GM23338 (cell line): ENCODE measurements around the gene CALCR. TPM values are rescaled to one million over a fixed set of nuclear protein-coding genes. Genes with fewer than 3 reads are reported as not detected.

ENCODE experiments used
- ATAC-seq: fragments of 200-7000 bp; cut with Tn5 transposase; 3 replicates; pipeline ENCODE4 v1.9.1; 2020
- DNase-seq: peaks from one replicate; pipeline ENCODE4 v3.0.0-alpha.2; 2015; ENCODE audit warnings: low spot score
- H2AFZ ChIP-seq: fragments of 200-600 bp; sonication (generic); 2 replicates; pipeline ENCODE4 v1.8.0; 2016; ENCODE audit warnings: antibody characterized with exemption, mild to moderate bottlenecking, moderate library complexity
- H3F3A ChIP-seq: fragments of 200-600 bp; sonication (generic); replicated peaks from 2 replicates; pipeline ENCODE4 v1.8.0; 2017; ENCODE audit warnings: antibody characterized with exemption, mixed run types, low read depth
- H3K27ac ChIP-seq: fragments of 200-600 bp; sonication (generic); 2 replicates; pipeline ENCODE4 v1.6.1; 2016; ENCODE audit warnings: low read depth
- H3K27me3 ChIP-seq: fragments of 200-600 bp; sonication (generic); 2 replicates; pipeline ENCODE4 v1.8.0; 2016; ENCODE audit warnings: mild to moderate bottlenecking, mixed run types, moderate library complexity; ENCODE audit not compliant: insufficient read depth
- H3K36me3 ChIP-seq: fragments of 200-600 bp; sonication (generic); 2 replicates; pipeline ENCODE4 v1.8.0; 2016; ENCODE audit warnings: mild to moderate bottlenecking; ENCODE audit not compliant: insufficient read depth
- H3K4me1 ChIP-seq: fragments of 200-600 bp; sonication (generic); 2 replicates; pipeline ENCODE4 v1.8.0; 2016; ENCODE audit warnings: mild to moderate bottlenecking, moderate library complexity; ENCODE audit not compliant: insufficient read depth
- H3K4me2 ChIP-seq: fragments of 200-600 bp; sonication (generic); 2 replicates; pipeline ENCODE4 v1.7.1; 2017; ENCODE audit warnings: mixed run types
- H3K4me3 ChIP-seq: fragments of 200-600 bp; sonication (generic); 2 replicates; pipeline ENCODE4 v1.6.1; 2016; ENCODE audit warnings: mixed run types
- H3K79me2 ChIP-seq: fragments of 200-600 bp; sonication (generic); replicated peaks from 2 replicates; pipeline ENCODE4 v1.8.0; 2017; ENCODE audit warnings: mild to moderate bottlenecking; ENCODE audit not compliant: insufficient read depth
- H3K9me2 ChIP-seq: fragments of 200-600 bp; sonication (generic); 2 replicates; pipeline ENCODE4 v1.8.0; 2017; ENCODE audit not compliant: insufficient read depth
- H4K20me1 ChIP-seq: fragments of 200-600 bp; sonication (generic); replicated peaks from 2 replicates; pipeline ENCODE4 v1.8.0; 2017; ENCODE audit warnings: mild to moderate bottlenecking; ENCODE audit not compliant: insufficient read depth
- H3K27ac Mint-ChIP-seq: 2 replicates; pipeline ENCODE4 v1.8.0; 2020; ENCODE audit warnings: inconsistent platforms, mild to moderate bottlenecking, moderate library complexity, mixed read lengths
- H3K27me3 Mint-ChIP-seq: 3 replicates; pipeline ENCODE4 v1.8.0; 2022; ENCODE audit warnings: low read depth, mild to moderate bottlenecking, moderate library complexity, mixed read lengths, inconsistent platforms; ENCODE audit not compliant: insufficient read depth, poor library complexity
- H3K36me3 Mint-ChIP-seq: 3 replicates; pipeline ENCODE4 v1.8.0; 2021; ENCODE audit warnings: low read depth, mild to moderate bottlenecking, inconsistent platforms, moderate library complexity, mixed read lengths
- H3K4me1 Mint-ChIP-seq: 3 replicates; pipeline ENCODE4 v1.8.0; 2020; ENCODE audit warnings: mild to moderate bottlenecking, inconsistent platforms, mixed read lengths
- H3K4me3 Mint-ChIP-seq: 3 replicates; pipeline ENCODE4 v1.8.0; 2021; ENCODE audit warnings: moderate library complexity, mild to moderate bottlenecking, inconsistent platforms, mixed read lengths
- H3K9me3 Mint-ChIP-seq: 3 replicates; pipeline ENCODE4 v1.8.0; 2020; ENCODE audit warnings: moderate library complexity, mild to moderate bottlenecking, inconsistent platforms, mixed read lengths
- CREB1 ChIP-seq: fragments of 250-450 bp; sonication (Bioruptor Pico); IDR thresholded peaks from 2 replicates; pipeline ENCODE4 v1.5.0; 2020; ENCODE audit warnings: low read depth, mild to moderate bottlenecking, moderate library complexity
- ETS1 ChIP-seq: IDR thresholded peaks from 2 replicates; pipeline ENCODE4 v1.6.1; 2016; ENCODE audit warnings: antibody characterized with exemption
- EZH2 ChIP-seq: fragments of 200-600 bp; sonication (generic); IDR thresholded peaks from one replicate; pipeline ENCODE4 v1.8.0; 2017; ENCODE audit warnings: antibody characterized with exemption, mild to moderate bottlenecking, low read depth; ENCODE audit not compliant: unreplicated experiment
- EZH2phosphoT487 ChIP-seq: fragments of 200-600 bp; sonication (generic); IDR thresholded peaks from one replicate; pipeline ENCODE4 v1.8.1; 2018; ENCODE audit warnings: antibody characterized with exemption; ENCODE audit not compliant: unreplicated experiment
- JUNB ChIP-seq: IDR thresholded peaks from one replicate; pipeline ENCODE4 v1.6.1; 2016; ENCODE audit warnings: antibody characterized with exemption; ENCODE audit not compliant: unreplicated experiment
- NANOG ChIP-seq: IDR thresholded peaks from 2 replicates; pipeline ENCODE4 v1.6.1; 2016; ENCODE audit warnings: antibody characterized with exemption, borderline replicate concordance
- POLR2AphosphoS5 ChIP-seq: IDR thresholded peaks from 2 replicates; pipeline ENCODE4 v1.6.1; 2016; ENCODE audit warnings: antibody characterized with exemption, low read depth
- REST ChIP-seq: IDR thresholded peaks from one replicate; pipeline ENCODE4 v1.6.1; 2018; ENCODE audit warnings: antibody characterized with exemption; ENCODE audit not compliant: unreplicated experiment
- STAT1 ChIP-seq: IDR thresholded peaks from one replicate; pipeline ENCODE4 v1.6.1; 2016; ENCODE audit warnings: antibody characterized with exemption; ENCODE audit not compliant: unreplicated experiment
- ZNF114 ChIP-seq: fragments of 250-450 bp; sonication (Bioruptor Pico); IDR thresholded peaks from 2 replicates; pipeline ENCODE4 v1.5.0; 2020; ENCODE audit warnings: mild to moderate bottlenecking, moderate library complexity
- ZNF331 ChIP-seq: fragments of 250-450 bp; sonication (Bioruptor Pico); IDR thresholded peaks from 2 replicates; pipeline ENCODE4 v1.5.0; 2020; ENCODE audit warnings: low read depth, mild to moderate bottlenecking, moderate library complexity
- ZNF462 ChIP-seq: fragments of 250-450 bp; sonication (Bioruptor Pico); IDR thresholded peaks from 2 replicates; pipeline ENCODE4 v1.5.0; 2020; ENCODE audit warnings: mild to moderate bottlenecking, moderate library complexity
- polyA plus RNA-seq: library from polyadenylated mRNA; unstranded; fragments of >200 nt; fragmentation: Nextera tagmentation; extraction: Ambion mirVana; gene quantifications from 2 replicates; pipeline ENCODE4 v1.2.1, GENCODE V29; 2016
- total RNA-seq: library from RNA; depleted of rRNA; stranded (reverse); fragments of >200 nt; shearing (Covaris generic); gene quantifications from 2 replicates; pipeline ENCODE4 v1.2.3, GENCODE V29; 2014
- TF ChIP-seq, protein P1 (sequence below), 2 experiments: fragments of 200-600 bp in 1 of 2; sonication (generic) in 1 of 2; conservative IDR thresholded peaks; 2 replicates each; pipeline versions ENCODE4 v1.5.1 to v1.6.1; 2016 to 2017; ENCODE audit warnings: antibody characterized with exemption in 2 of 2, low read depth in 2 of 2, mild to moderate bottlenecking in 2 of 2, moderate library complexity in 1 of 2

The CALCR gene
- total and polyA plus RNA-seq, 2 experiments from 2014 or later, result 0.32 to 1.6 TPM

DNA sequence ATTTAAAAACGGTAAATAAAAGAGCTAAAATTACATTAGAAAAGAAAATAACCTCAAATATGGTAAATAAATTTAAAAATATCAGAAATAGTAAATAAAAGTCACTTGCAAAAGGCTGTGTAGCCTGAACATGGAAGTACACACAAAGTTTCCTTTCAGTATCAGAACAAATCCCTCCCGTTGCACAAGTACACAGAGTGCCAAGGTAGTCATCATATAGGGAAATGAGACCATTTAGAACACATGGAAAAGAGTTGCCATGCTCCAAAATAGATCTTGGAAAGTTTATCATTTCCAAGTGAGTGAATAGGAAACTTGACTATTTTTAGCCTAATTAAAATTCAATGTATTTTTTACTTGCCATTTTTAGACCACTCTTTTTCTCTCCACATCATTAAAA lies 11.6 kb downstream of the CALCR start:
- Histone ChIP-seq H3K4me2 (no peak overlapping the region), H2AFZ (no peak overlapping the region), H3K27me3 (no peaks in the 10 kb centered on the region), H3K4me3 (no peak overlapping the region), H3K27ac (no peak overlapping the region), H3F3A (no peaks in the 10 kb centered on the region), H3K4me1 (peaks cover 12% of the 10 kb centered on the region), H3K9me2 (no peaks in the 10 kb centered on the region), H4K20me1 (no peaks in the 10 kb centered on the region), H3K79me2 (no peaks in the 10 kb centered on the region), H3K36me3 (no peaks in the 10 kb centered on the region)
- Mint-ChIP-seq H3K4me1 (peaks cover 13% of the 10 kb centered on the region), H3K27ac (no peak overlapping the region), H3K36me3 (no peaks in the 10 kb centered on the region), H3K9me3 (no peaks in the 10 kb centered on the region), H3K4me3 (no peak overlapping the region), H3K27me3 (no peaks in the 10 kb centered on the region)
- DNase-seq, result no peak
- TF ChIP-seq, protein P1, sequence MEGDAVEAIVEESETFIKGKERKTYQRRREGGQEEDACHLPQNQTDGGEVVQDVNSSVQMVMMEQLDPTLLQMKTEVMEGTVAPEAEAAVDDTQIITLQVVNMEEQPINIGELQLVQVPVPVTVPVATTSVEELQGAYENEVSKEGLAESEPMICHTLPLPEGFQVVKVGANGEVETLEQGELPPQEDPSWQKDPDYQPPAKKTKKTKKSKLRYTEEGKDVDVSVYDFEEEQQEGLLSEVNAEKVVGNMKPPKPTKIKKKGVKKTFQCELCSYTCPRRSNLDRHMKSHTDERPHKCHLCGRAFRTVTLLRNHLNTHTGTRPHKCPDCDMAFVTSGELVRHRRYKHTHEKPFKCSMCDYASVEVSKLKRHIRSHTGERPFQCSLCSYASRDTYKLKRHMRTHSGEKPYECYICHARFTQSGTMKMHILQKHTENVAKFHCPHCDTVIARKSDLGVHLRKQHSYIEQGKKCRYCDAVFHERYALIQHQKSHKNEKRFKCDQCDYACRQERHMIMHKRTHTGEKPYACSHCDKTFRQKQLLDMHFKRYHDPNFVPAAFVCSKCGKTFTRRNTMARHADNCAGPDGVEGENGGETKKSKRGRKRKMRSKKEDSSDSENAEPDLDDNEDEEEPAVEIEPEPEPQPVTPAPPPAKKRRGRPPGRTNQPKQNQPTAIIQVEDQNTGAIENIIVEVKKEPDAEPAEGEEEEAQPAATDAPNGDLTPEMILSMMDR (conservative IDR thresholded peaks at IDR 0.05; ENCODE audit: low read depth in 2 of 2), result no peak
- TF ChIP-seq STAT1, result no peak
- no peak for TF ChIP-seq ETS1
- TF ChIP-seq REST, result no peak
- TF ChIP-seq ZNF331 (CRISPR knock-in tag), result no peak
- no peak for TF ChIP-seq ZNF462 (CRISPR knock-in tag)
- no peak for TF ChIP-seq EZH2
- no peak for TF ChIP-seq CREB1 (CRISPR knock-in tag)
- no peak for TF ChIP-seq ZNF114 (CRISPR knock-in tag)
- no peak for TF ChIP-seq EZH2phosphoT487
- no peak for TF ChIP-seq NANOG
- TF ChIP-seq JUNB, result no peak
- TF ChIP-seq POLR2AphosphoS5, result no peak
- no peak for ATAC-seq
